Measurements from ENCODE around the gene PRDX5. TPM values are rescaled to one million over a fixed set of nuclear protein-coding genes. Genes with fewer than 3 reads are reported as not detected.

PRDX5 gene
- 229 TPM for total RNA-seq

GRCh38 chr11:64317961-64318765 is at the start of gene PRDX5:
PRDX5 (plus strand) TSS chr11:64318121; CDS start chr11:64318216, 95 bp downstream.
- intact Hi-C loops (cut with DNase I) = loop anchor here (2.0 to 5.0 kb wide), 2 partner anchors 34 to 77 kb away; partner anchors contain the start of gene FKBP2
- peaks cover 0 to 32% of the 10 kb centered on the region in 2 donors for H3K36me3 ChIP-seq

DNA sequence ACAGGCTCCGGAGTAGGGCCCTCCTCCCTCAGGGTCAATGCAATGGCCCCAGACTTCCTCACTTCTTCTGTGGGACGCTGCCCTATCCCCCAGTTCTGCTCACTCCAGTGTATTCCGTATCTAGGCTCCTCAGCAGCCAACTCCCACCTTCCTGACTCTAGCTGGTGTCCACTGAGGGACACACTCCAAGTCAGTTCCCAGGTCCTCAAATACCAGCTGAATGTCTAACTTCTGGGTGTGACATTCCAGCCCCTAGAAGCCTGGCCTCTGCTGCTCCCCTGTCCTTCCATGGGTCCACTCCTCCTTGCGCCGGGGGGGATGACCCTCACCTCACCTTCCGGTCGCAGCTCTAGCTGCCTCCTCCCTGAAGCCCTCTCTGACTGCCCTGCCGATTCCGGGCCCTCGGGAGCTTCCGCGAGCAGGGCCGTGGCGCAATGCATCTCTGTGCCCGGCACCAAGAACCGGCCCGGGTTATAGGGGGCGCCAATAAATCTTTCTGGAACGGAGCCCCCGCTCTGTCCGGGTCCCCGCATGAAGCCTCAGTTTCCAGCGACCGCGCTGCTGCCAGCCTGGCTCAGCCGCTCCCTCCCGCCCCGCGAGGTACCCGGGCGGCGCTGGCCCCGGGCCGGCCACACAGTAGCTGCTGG is 48.9 kb upstream of the PRDX5 start:
- H3K4me1 ChIP-seq = peaks cover 33% of the 10 kb centered on the region

More at GRCh38 chr11:64317961-64318765, at the start of gene PRDX5:
- H3K9me3 ChIP-seq = no peaks in the 10 kb centered on the region
- TF ChIP-seq CTCF (IDR thresholded peaks at IDR 0.05) (no peak), POLR2A (IDR thresholded peaks at IDR 0.05) (peak in 1 of 2 donors; percentile 85), POLR2AphosphoS5 (IDR thresholded peaks at IDR 0.05; ENCODE audit: insufficient read depth in 1 of 2, low read depth in 1 of 2) (peak in 1 of 2 donors; percentile 90)
- H3K27me3 ChIP-seq = no peaks in the 10 kb centered on the region
- H3K27ac ChIP-seq = peak within 1 kb of the TSS; percentile 97
- DNase-seq (ENCODE audit: extremely low spot score in 2 of 2) = no peak
- H3K4me3 ChIP-seq = peak within 1 kb of the TSS; percentile 90 to 95
- H3K4me1 ChIP-seq = peaks cover 52% of the 10 kb centered on the region

GRCh38 chr11:64269540-64270220 is 48.2 kb upstream of the PRDX5 start:
- H3K4me1 ChIP-seq = peaks cover 33% of the 10 kb centered on the region
- intact Hi-C loops (cut with DNase I) = loop anchor here (2.0 kb wide), 1 partner anchor 23 kb away; the partner anchor contains the start of gene PPP1R14B
- TF ChIP-seq CTCF (IDR thresholded peaks at IDR 0.05) = no peak
- TF ChIP-seq POLR2AphosphoS5 (IDR thresholded peaks at IDR 0.05; ENCODE audit: insufficient read depth in 1 of 2, low read depth in 1 of 2) = peak in 1 of 2 donors; percentile 99
- no peak for TF ChIP-seq POLR2A (IDR thresholded peaks at IDR 0.05)

More for the DNA sequence above, 48.9 kb upstream of the PRDX5 start:
- no peaks in the 10 kb centered on the region for H3K9me3 ChIP-seq
- DNase-seq (ENCODE audit: extremely low spot score in 2 of 2) = no peak
- H3K4me3 ChIP-seq = peak overlapping the region; percentile 87 to 92
- no peaks in the 10 kb centered on the region for H3K27me3 ChIP-seq
- peak overlapping the region; percentile 98 for H3K27ac ChIP-seq
- intact Hi-C loops (cut with DNase I) = no loop called here
- TF ChIP-seq POLR2A (IDR thresholded peaks at IDR 0.05) = no peak
- no peak for TF ChIP-seq CTCF (IDR thresholded peaks at IDR 0.05)
- peak in 1 of 2 donors; percentile 2 for TF ChIP-seq POLR2AphosphoS5 (IDR thresholded peaks at IDR 0.05; ENCODE audit: insufficient read depth in 1 of 2, low read depth in 1 of 2)
- peaks cover 0 to 23% of the 10 kb centered on the region in 2 donors for H3K36me3 ChIP-seq

DNA sequence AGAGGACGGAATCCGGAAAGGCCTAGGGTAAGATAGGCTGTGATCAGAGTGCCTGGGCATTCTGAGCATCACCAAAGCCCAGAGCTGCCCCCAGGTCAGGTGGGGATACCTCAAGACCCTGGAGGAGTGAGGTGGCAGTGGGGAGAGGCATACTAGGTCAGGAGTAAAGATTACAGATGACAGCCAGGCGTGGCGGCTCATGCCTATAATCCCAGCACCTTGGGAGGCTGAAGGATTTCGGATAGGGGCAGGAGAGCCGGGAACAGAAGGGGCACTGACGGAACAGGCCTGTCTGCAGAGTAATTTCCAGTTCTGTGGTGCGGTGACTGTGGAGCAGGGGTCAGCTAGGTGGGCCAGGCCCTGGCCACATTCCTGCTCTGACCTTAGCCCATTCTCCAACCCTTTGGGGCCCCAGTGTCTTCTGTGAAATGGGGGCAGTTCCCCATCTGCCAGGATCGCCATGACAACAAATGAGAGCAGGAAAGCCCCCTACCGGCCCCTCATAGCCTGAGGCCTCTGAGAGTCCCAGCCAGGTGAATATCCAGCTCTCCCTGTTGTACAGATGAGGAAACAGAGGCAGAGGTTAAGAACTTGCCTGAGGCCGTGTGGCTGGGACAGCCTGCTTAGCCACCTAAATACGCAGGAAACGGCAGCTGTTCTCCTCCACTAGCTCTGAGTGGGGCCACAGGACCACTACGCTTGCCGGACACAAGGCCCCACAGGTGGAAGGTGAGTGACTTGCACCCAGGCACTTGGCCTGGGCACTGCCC is 42.7 kb upstream of the PRDX5 start:
- DNase-seq (ENCODE audit: extremely low spot score in 2 of 2) = no peak
- Histone ChIP-seq H3K4me3 (no peak overlapping the region), H3K9me3 (no peaks in the 10 kb centered on the region), H3K36me3 (peaks cover 0 to 12% of the 10 kb centered on the region in 2 donors), H3K27ac (no peak overlapping the region), H3K4me1 (peaks cover 22% of the 10 kb centered on the region), H3K27me3 (no peaks in the 10 kb centered on the region)
- TF ChIP-seq CTCF (IDR thresholded peaks at IDR 0.05) (no peak), POLR2AphosphoS5 (IDR thresholded peaks at IDR 0.05; ENCODE audit: insufficient read depth in 1 of 2, low read depth in 1 of 2) (no peak), POLR2A (IDR thresholded peaks at IDR 0.05) (no peak)
- intact Hi-C loops (cut with DNase I) = no loop called here

More at GRCh38 chr11:64269540-64270220, 48.2 kb upstream of the PRDX5 start:
- H3K27ac ChIP-seq = peak overlapping the region; percentile 98
- no peaks in the 10 kb centered on the region for H3K9me3 ChIP-seq
- peak in 1 of 2 donors; percentile 100 for DNase-seq (ENCODE audit: extremely low spot score in 2 of 2)
- H3K36me3 ChIP-seq = peaks cover 0 to 18% of the 10 kb centered on the region in 2 donors
- peak overlapping the region; percentile 87 to 92 for H3K4me3 ChIP-seq
- no peaks in the 10 kb centered on the region for H3K27me3 ChIP-seq
